Loucy (cell line): ENCODE measurements around the gene TMEM250.

ENCODE experiments used
- EZH2phosphoT487 ChIP-seq: fragments of 200-600 bp; IDR thresholded peaks from 2 replicates; pipeline ENCODE4 v1.6.1; 2018; ENCODE audit warnings: antibody characterized with exemption, mild to moderate bottlenecking, moderate library complexity, borderline replicate concordance
- TF ChIP-seq, protein P1 (sequence below): fragments of 200-600 bp; sonication (generic); conservative IDR thresholded peaks from 2 replicates; pipeline ENCODE4 v1.5.1; 2014; ENCODE audit warnings: mild to moderate bottlenecking, antibody characterized with exemption, low read length

DNA sequence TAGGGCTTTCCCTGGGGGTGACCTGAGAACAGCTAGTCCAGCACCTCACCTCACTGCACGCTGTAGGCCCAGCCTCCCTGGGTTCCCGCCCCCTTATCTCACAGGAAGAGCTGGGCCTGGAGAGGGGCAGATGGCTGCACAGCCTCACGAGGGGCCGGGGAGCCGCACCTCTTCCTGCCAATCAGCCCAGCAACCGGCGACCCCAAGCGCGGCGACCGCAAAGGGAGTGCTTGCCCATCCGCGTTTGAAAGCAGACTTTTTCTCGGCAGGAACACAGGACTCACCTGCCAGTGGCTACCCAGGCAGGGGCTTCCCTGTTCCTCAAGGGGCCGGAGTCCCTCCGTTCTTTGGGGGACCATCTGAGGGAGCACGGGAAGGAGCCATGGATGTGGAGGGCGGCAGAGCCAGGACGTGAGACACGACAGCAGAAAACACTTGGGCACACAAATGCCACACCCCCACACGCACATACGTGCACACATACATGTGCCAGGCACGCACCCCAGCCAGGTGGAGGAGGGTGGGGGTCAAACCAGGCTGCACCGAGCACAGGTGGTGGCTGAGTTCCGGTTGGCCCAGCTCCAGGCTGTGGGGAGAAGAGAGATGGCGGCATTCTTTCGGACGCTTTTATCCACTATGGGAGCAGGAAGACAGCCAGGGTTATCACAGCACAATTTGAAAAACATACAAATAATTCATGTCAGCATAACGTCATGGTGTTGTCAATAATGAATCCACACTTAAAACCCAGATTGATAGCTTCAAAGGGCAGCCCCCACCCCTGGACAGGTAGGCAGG lies 11.3 kb downstream of the TMEM250 start:
- TF ChIP-seq, protein P1, sequence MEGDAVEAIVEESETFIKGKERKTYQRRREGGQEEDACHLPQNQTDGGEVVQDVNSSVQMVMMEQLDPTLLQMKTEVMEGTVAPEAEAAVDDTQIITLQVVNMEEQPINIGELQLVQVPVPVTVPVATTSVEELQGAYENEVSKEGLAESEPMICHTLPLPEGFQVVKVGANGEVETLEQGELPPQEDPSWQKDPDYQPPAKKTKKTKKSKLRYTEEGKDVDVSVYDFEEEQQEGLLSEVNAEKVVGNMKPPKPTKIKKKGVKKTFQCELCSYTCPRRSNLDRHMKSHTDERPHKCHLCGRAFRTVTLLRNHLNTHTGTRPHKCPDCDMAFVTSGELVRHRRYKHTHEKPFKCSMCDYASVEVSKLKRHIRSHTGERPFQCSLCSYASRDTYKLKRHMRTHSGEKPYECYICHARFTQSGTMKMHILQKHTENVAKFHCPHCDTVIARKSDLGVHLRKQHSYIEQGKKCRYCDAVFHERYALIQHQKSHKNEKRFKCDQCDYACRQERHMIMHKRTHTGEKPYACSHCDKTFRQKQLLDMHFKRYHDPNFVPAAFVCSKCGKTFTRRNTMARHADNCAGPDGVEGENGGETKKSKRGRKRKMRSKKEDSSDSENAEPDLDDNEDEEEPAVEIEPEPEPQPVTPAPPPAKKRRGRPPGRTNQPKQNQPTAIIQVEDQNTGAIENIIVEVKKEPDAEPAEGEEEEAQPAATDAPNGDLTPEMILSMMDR, result no peak
- no peak for TF ChIP-seq EZH2phosphoT487
